A549 (cell line): ENCODE data around the gene PIKFYVE. TPM values are rescaled to one million over a fixed set of nuclear protein-coding genes. Genes with fewer than 3 reads are reported as not detected.

Source experiments
- ATAC-seq, 2 experiments: fragments of 200-7000 bp in 1 of 2; fragments of >200 bp in 1 of 2; cut with Nextera tagmentation in 1 of 2; cut with Tn5 transposase in 1 of 2; 3 replicates each; pipeline versions ENCODE4 v1.8.0 to v1.9.1; 2018 to 2020; ENCODE audit warnings: mild to moderate bottlenecking in 1 of 2, moderate library complexity in 1 of 2
- CTCF ChIA-PET: fragments of 300-600 bp; sonication (Branson Sonifier 250); formaldehyde crosslinking; extraction: SDS; loops from one replicate; lab custom pipeline; 2021; ENCODE audit warnings: antibody characterized with exemption, inconsistent platforms; lab: Yijun Ruan, JAX
- POLR2A ChIA-PET: fragments of 350-600 bp; formaldehyde crosslinking; extraction: SDS; loops from one replicate; lab custom pipeline; 2021; ENCODE audit warnings: antibody characterized with exemption, inconsistent platforms; lab: Yijun Ruan, JAX
- DNase-seq, 2 experiments: peaks; one replicate each; pipeline versions ENCODE4 v3.0.0 to v3.0.0-alpha.2; 2011 to 2016; ENCODE audit warnings: low read depth in 1 of 2, low spot score in 1 of 2
- FAIRE-seq: peaks from 2 replicates; lab custom pipeline; 2011; peaks lifted over from hg19 to GRCh38; lab: Jason Lieb, UNC
- H3K27ac ChIP-seq, 2 experiments: fragments of >200 bp; sonication (Bioruptor Twin); formaldehyde crosslinking; 3 replicates each; pipeline ENCODE4 v1.5.1; 2016 to 2017
- H3K4me1 ChIP-seq: fragments of >200 bp; sonication (Bioruptor Twin); formaldehyde crosslinking; 3 replicates; pipeline ENCODE4 v1.6.1; 2016
- H3K4me2 ChIP-seq: fragments of >200 bp; sonication (Bioruptor Twin); formaldehyde crosslinking; 3 replicates; pipeline ENCODE4 v1.6.1; 2016
- H3K4me3 ChIP-seq: fragments of >200 bp; sonication (Bioruptor Twin); formaldehyde crosslinking; 3 replicates; pipeline ENCODE4 v1.5.1; 2016
- H3K9me3 ChIP-seq: fragments of >200 bp; sonication (Bioruptor Twin); formaldehyde crosslinking; 3 replicates; pipeline ENCODE4 v1.6.1; 2016
- CEBPB ChIP-seq, 2 experiments: fragments of >200 bp in 1 of 2; sonication (Bioruptor Twin) in 1 of 2; formaldehyde crosslinking in 1 of 2; IDR thresholded peaks; 2 replicates each; pipeline ENCODE4 v1.6.1; 2012 to 2016
- CHD2 ChIP-seq: fragments of 150-350 bp; IDR thresholded peaks from 2 replicates; pipeline ENCODE4 v1.6.1; 2014; ENCODE audit warnings: low read length; ENCODE audit not compliant: partially characterized antibody
- EP300 ChIP-seq, 2 experiments: fragments of >200 bp; sonication (Bioruptor Twin); formaldehyde crosslinking; IDR thresholded peaks; 2 replicates in 1 of 2; 3 replicates in 1 of 2; pipeline ENCODE4 v1.6.1; 2016 to 2017
- ESRRA ChIP-seq: fragments of 150-350 bp; IDR thresholded peaks from 2 replicates; pipeline ENCODE4 v1.6.1; 2014; ENCODE audit warnings: mild to moderate bottlenecking, low read length, borderline replicate concordance
- FOXS1 ChIP-seq: fragments of 250-450 bp; sonication (Bioruptor Pico); IDR thresholded peaks from 2 replicates; pipeline ENCODE4 v1.5.0; 2020; ENCODE audit warnings: mild to moderate bottlenecking, moderate library complexity
- GATA3 ChIP-seq: IDR thresholded peaks from 2 replicates; pipeline ENCODE4 v1.6.1; 2012; ENCODE audit warnings: borderline replicate concordance
- HOXB13 ChIP-seq: fragments of 250-450 bp; sonication (Bioruptor Pico); IDR thresholded peaks from 2 replicates; pipeline ENCODE4 v1.5.0; 2020; ENCODE audit warnings: low read depth, mild to moderate bottlenecking, moderate library complexity
- KDM1A ChIP-seq: fragments of 200-600 bp; sonication (generic); IDR thresholded peaks from 2 replicates; pipeline ENCODE4 v1.6.1; 2016; ENCODE audit warnings: low read depth, mild to moderate bottlenecking
- KDM5A ChIP-seq: fragments of 200-600 bp; sonication (generic); IDR thresholded peaks from 2 replicates; pipeline ENCODE4 v1.6.1; 2016; ENCODE audit warnings: antibody characterized with exemption, mild to moderate bottlenecking
- MYC ChIP-seq: IDR thresholded peaks from 2 replicates; pipeline ENCODE4 v1.6.1; 2012; ENCODE audit warnings: mild to moderate bottlenecking, inconsistent platforms, low read length, improper control_type of control experiment, borderline replicate concordance
- PHF8 ChIP-seq: fragments of 200-600 bp; sonication (generic); IDR thresholded peaks from 2 replicates; pipeline ENCODE4 v1.6.1; 2016; ENCODE audit warnings: low read depth, mild to moderate bottlenecking, antibody characterized with exemption, moderate library complexity, borderline replicate concordance
- RAD21 ChIP-seq, 2 experiments: fragments of >200 bp in 1 of 2; sonication (Bioruptor Twin) in 1 of 2; formaldehyde crosslinking in 1 of 2; IDR thresholded peaks in 1 of 2; conservative IDR thresholded peaks in 1 of 2; 2 replicates in 1 of 2; 3 replicates in 1 of 2; pipeline ENCODE4 v1.6.1; 2012 to 2018; ENCODE audit warnings: inconsistent platforms in 1 of 2
- RCOR1 ChIP-seq: fragments of 150-350 bp; IDR thresholded peaks from 2 replicates; pipeline ENCODE4 v1.6.1; 2014; ENCODE audit warnings: antibody characterized with exemption, low read length, low read depth
- RFX5 ChIP-seq: fragments of 450-650 bp; IDR thresholded peaks from 2 replicates; pipeline ENCODE4 v1.7.1; 2014; ENCODE audit warnings: antibody characterized with exemption, mild to moderate bottlenecking, moderate library complexity
- RNF2 ChIP-seq: fragments of 200-600 bp; sonication (generic); IDR thresholded peaks from 2 replicates; pipeline ENCODE4 v1.6.1; 2016; ENCODE audit warnings: low read depth, mild to moderate bottlenecking, antibody characterized with exemption, moderate library complexity, borderline replicate concordance
- SMC3 ChIP-seq: fragments of >200 bp; sonication (Bioruptor Twin); formaldehyde crosslinking; IDR thresholded peaks from 3 replicates; pipeline ENCODE4 v1.6.1; 2018; ENCODE audit warnings: inconsistent platforms
- TFCP2L1 ChIP-seq: fragments of 250-450 bp; sonication (Bioruptor Pico); IDR thresholded peaks from 2 replicates; pipeline ENCODE4 v1.5.0; 2021; ENCODE audit warnings: mild to moderate bottlenecking
- TP53 ChIP-seq: fragments of 250-450 bp; sonication (Bioruptor Pico); IDR thresholded peaks from 2 replicates; pipeline ENCODE4 v1.5.0; 2021; ENCODE audit warnings: mild to moderate bottlenecking, moderate library complexity
- WGBS: methylation state at CpG from one replicate; pipeline ENCODE4 v1.1.6; 2017; ENCODE audit errors: missing lambda C conversion rate; 5-methylcytosine and 5-hydroxymethylcytosine counted together
- polyA plus RNA-seq, 4 experiments: library from polyadenylated mRNA; depleted of rRNA in 3 of 4; stranded (reverse); fragments of >200 nt; fragmentation: RNase III in 1 of 4; extraction: RNeasy Plus Mini Kit Qiagen cat#74134 plus additional on column Dnase treatment in 1 of 4; gene quantifications; 2 replicates in 3 of 4; 3 replicates in 1 of 4; pipeline ENCODE4 v1.2.3, GENCODE V29; 2011 to 2017
- TF ChIP-seq, protein P1 (sequence below): fragments of >200 bp; sonication (Bioruptor Twin); formaldehyde crosslinking; IDR thresholded peaks from 3 replicates; pipeline ENCODE4 v1.5.1; 2016
- TF ChIP-seq, protein P2 (sequence below): IDR thresholded peaks from 2 replicates; pipeline ENCODE4 v1.6.1; 2012
- TF ChIP-seq, protein P3 (sequence below): fragments of 200-600 bp; sonication (generic); IDR thresholded peaks from 2 replicates; pipeline ENCODE4 v1.6.1; 2016; ENCODE audit warnings: antibody characterized with exemption, mild to moderate bottlenecking, moderate library complexity
- TF ChIP-seq, protein P4 (sequence below): fragments of 250-450 bp; sonication (Bioruptor Pico); IDR thresholded peaks from 2 replicates; pipeline ENCODE4 v1.5.0; 2021; ENCODE audit warnings: mild to moderate bottlenecking, moderate library complexity, borderline replicate concordance
- TF ChIP-seq, protein P5 (sequence below): fragments of 450-650 bp; IDR thresholded peaks from 2 replicates; pipeline ENCODE4 v1.6.1; 2014; ENCODE audit warnings: antibody characterized with exemption

The PIKFYVE gene
- polyA plus RNA-seq, 2 of the 4 experiments (the other 2 are of a cell fraction) = 6.5 to 19.3 TPM

DNA sequence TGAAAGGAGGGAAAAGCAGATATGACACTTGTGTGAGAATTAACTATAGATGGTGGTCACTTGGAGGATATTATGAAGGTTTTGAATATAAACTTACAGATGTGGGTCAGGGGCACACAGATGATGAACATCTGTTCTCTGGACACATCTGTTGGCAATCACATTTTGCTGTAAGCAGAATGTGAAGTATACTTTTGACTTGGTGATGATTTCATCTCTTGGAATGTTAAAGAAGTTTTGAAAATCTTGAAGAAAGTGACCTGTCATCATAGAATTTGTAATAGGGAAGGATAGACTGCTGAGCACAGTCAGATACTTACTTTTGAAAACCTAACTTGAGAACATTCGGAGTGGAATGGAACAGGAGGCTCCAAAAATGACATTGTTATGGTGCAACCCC is 40.2 kb downstream of the PIKFYVE start (continued):
- TF ChIP-seq PHF8 (no peak), TFCP2L1 (CRISPR knock-in tag) (no peak), EP300 (IDR thresholded peaks at IDR 0.05) (no peak), CHD2 (no peak), TP53 (no peak), RFX5 (no peak), KDM1A (no peak), RCOR1 (no peak)
- TF ChIP-seq, protein P1, sequence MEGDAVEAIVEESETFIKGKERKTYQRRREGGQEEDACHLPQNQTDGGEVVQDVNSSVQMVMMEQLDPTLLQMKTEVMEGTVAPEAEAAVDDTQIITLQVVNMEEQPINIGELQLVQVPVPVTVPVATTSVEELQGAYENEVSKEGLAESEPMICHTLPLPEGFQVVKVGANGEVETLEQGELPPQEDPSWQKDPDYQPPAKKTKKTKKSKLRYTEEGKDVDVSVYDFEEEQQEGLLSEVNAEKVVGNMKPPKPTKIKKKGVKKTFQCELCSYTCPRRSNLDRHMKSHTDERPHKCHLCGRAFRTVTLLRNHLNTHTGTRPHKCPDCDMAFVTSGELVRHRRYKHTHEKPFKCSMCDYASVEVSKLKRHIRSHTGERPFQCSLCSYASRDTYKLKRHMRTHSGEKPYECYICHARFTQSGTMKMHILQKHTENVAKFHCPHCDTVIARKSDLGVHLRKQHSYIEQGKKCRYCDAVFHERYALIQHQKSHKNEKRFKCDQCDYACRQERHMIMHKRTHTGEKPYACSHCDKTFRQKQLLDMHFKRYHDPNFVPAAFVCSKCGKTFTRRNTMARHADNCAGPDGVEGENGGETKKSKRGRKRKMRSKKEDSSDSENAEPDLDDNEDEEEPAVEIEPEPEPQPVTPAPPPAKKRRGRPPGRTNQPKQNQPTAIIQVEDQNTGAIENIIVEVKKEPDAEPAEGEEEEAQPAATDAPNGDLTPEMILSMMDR = no peak
- TF ChIP-seq, protein P2, sequence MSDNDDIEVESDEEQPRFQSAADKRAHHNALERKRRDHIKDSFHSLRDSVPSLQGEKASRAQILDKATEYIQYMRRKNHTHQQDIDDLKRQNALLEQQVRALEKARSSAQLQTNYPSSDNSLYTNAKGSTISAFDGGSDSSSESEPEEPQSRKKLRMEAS = no peak

DNA sequence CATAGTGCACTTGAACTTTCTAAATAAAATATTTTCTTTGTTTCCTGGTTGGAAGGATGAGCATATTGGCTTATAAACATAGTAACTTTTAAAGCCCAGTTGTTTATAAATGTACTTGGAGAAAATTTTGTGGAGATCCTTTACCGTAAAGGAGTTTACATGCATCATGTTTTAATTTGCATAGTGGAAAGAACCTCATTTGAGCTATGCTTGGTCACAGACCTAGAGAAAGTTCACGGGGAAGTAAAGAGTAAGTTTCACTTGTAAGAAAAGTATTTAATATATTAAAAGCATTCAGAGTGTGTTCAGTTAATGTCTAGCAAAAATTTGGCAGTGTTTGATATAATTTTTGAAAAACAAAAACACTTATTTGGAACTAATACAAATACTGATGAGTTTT is 45.3 kb downstream of the PIKFYVE start:
- ChIA-PET CTCF (no interaction called here), POLR2A (no interaction called here)
- ATAC-seq (no peak), FAIRE-seq (no peak), DNase-seq (no peak)
- Histone ChIP-seq H3K9me3 (no peaks in the 10 kb centered on the region), H3K4me2 (no peak overlapping the region), H3K4me1 (no peaks in the 10 kb centered on the region), H3K27ac (no peak overlapping the region), H3K4me3 (no peak overlapping the region)
- TF ChIP-seq, protein P3, sequence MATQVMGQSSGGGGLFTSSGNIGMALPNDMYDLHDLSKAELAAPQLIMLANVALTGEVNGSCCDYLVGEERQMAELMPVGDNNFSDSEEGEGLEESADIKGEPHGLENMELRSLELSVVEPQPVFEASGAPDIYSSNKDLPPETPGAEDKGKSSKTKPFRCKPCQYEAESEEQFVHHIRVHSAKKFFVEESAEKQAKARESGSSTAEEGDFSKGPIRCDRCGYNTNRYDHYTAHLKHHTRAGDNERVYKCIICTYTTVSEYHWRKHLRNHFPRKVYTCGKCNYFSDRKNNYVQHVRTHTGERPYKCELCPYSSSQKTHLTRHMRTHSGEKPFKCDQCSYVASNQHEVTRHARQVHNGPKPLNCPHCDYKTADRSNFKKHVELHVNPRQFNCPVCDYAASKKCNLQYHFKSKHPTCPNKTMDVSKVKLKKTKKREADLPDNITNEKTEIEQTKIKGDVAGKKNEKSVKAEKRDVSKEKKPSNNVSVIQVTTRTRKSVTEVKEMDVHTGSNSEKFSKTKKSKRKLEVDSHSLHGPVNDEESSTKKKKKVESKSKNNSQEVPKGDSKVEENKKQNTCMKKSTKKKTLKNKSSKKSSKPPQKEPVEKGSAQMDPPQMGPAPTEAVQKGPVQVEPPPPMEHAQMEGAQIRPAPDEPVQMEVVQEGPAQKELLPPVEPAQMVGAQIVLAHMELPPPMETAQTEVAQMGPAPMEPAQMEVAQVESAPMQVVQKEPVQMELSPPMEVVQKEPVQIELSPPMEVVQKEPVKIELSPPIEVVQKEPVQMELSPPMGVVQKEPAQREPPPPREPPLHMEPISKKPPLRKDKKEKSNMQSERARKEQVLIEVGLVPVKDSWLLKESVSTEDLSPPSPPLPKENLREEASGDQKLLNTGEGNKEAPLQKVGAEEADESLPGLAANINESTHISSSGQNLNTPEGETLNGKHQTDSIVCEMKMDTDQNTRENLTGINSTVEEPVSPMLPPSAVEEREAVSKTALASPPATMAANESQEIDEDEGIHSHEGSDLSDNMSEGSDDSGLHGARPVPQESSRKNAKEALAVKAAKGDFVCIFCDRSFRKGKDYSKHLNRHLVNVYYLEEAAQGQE = no peak
- TF ChIP-seq GATA3 (no peak), KDM5A (no peak), RAD21 (conservative IDR thresholded peaks at IDR 0.05 in 1 of 2, IDR thresholded peaks at IDR 0.05 in 1 of 2) (no peak), KDM1A (no peak), MYC (no peak), ESRRA (no peak), FOXS1 (CRISPR knock-in tag) (no peak), RNF2 (no peak), HOXB13 (no peak), CEBPB (IDR thresholded peaks at IDR 0.05) (no peak), SMC3 (no peak), CHD2 (no peak)
- TF ChIP-seq, protein P4, sequence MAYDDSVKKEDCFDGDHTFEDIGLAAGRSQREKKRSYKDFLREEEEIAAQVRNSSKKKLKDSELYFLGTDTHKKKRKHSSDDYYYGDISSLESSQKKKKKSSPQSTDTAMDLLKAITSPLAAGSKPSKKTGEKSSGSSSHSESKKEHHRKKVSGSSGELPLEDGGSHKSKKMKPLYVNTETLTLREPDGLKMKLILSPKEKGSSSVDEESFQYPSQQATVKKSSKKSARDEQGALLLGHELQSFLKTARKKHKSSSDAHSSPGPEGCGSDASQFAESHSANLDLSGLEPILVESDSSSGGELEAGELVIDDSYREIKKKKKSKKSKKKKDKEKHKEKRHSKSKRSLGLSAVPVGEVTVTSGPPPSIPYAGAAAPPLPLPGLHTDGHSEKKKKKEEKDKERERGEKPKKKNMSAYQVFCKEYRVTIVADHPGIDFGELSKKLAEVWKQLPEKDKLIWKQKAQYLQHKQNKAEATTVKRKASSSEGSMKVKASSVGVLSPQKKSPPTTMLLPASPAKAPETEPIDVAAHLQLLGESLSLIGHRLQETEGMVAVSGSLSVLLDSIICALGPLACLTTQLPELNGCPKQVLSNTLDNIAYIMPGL (CRISPR knock-in tag) = no peak
- TF ChIP-seq, protein P2 = no peak
- TF ChIP-seq, protein P5, sequence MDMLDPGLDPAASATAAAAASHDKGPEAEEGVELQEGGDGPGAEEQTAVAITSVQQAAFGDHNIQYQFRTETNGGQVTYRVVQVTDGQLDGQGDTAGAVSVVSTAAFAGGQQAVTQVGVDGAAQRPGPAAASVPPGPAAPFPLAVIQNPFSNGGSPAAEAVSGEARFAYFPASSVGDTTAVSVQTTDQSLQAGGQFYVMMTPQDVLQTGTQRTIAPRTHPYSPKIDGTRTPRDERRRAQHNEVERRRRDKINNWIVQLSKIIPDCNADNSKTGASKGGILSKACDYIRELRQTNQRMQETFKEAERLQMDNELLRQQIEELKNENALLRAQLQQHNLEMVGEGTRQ = no peak
- WGBS = 93% methylated on average over 2 of the region's 2 CpGs
